B cell (primary cell): ENCODE data around the gene ADD3. TPM values are rescaled to one million over a fixed set of nuclear protein-coding genes. Genes with fewer than 3 reads are reported as not detected.

Experiments
- ATAC-seq: fragments of 200-7000 bp; cut with Tn5 transposase; one replicate; pipeline ENCODE4 v1.10.0; 2021; ENCODE audit warnings: low read depth, mild to moderate bottlenecking, moderate number of reproducible peaks, moderate library complexity
- CTCF ChIA-PET: fragments of 350-600 bp; sonication (Branson Sonifier 250); formaldehyde crosslinking; loops from one replicate; lab custom pipeline; 2021; ENCODE audit warnings: antibody characterized with exemption, inconsistent platforms; lab: Charles Lee
- POLR2A ChIA-PET: fragments of 350-600 bp; sonication (Branson Sonifier 250); formaldehyde crosslinking; loops from one replicate; lab custom pipeline; 2021; ENCODE audit warnings: antibody characterized with exemption; lab: Charles Lee
- DNase-seq: peaks from one replicate; pipeline ENCODE4 v3.0.0; 2013
- H2AFZ ChIP-seq: 2 replicates; pipeline ENCODE4 v1.6.1; 2012; ENCODE audit warnings: mild to moderate bottlenecking, low read depth, low read length; ENCODE audit not compliant: insufficient read depth, poor library complexity, severe bottlenecking
- H3K27ac ChIP-seq, 2 donors: 1 replicate in 1 of 2; 2 replicates in 1 of 2; pipeline ENCODE4 v1.5.1; 2012 to 2013; ENCODE audit warnings: low read length in 2 of 2, mild to moderate bottlenecking in 2 of 2, moderate library complexity in 1 of 2
- H3K27me3 ChIP-seq, 4 experiments: fragments of 200-600 bp in 1 of 4; sonication (generic) in 1 of 4; replicated peaks in 1 of 4; 1 replicate in 2 of 4; 2 replicates in 2 of 4; pipeline versions ENCODE4 v1.6.1 to v1.7.0; 2013 to 2016; ENCODE audit warnings: low read length in 3 of 4, mild to moderate bottlenecking in 2 of 4, mixed read lengths in 1 of 4, moderate library complexity in 1 of 4; ENCODE audit not compliant: insufficient read depth in 4 of 4, control insufficient read depth in 3 of 4; ENCODE audit errors: control extremely low read depth in 1 of 4
- H3K36me3 ChIP-seq, 2 experiments: replicated peaks in 1 of 2; 1 replicate in 1 of 2; 2 replicates in 1 of 2; pipeline versions ENCODE4 v1.6.1 to v1.7.1; 2013; ENCODE audit warnings: low read length in 1 of 2; ENCODE audit not compliant: insufficient read depth in 2 of 2, control insufficient read depth in 1 of 2; ENCODE audit errors: control extremely low read depth in 1 of 2, extremely low read depth in 1 of 2
- H3K4me1 ChIP-seq, 2 donors: fragments of 200-600 bp in 1 of 2; sonication (generic) in 1 of 2; 1 replicate in 1 of 2; 2 replicates in 1 of 2; pipeline versions ENCODE4 v1.5.1 to v1.6.1; 2013 to 2017; ENCODE audit warnings: low read length in 2 of 2; ENCODE audit not compliant: control insufficient read depth in 2 of 2, insufficient read depth in 2 of 2
- H3K4me2 ChIP-seq: replicated peaks from 2 replicates; pipeline ENCODE3; 2012; ENCODE audit warnings: mild to moderate bottlenecking, low read depth, low read length; ENCODE audit not compliant: poor library complexity, severe bottlenecking
- H3K4me3 ChIP-seq, 5 experiments: fragments of 200-600 bp in 1 of 5; sonication (generic) in 1 of 5; 1 replicate in 3 of 5; 2 replicates in 2 of 5; pipeline versions ENCODE4 v1.5.1 to v1.7.0; 2011 to 2016; ENCODE audit warnings: low read length in 4 of 5, mild to moderate bottlenecking in 4 of 5, low read depth in 2 of 5, control low read depth in 1 of 5, moderate library complexity in 1 of 5; ENCODE audit not compliant: insufficient read depth in 1 of 5; ENCODE audit errors: control extremely low read depth in 1 of 5, extremely low read depth in 1 of 5
- H3K79me2 ChIP-seq: fragments of 200-600 bp; sonication (generic); one replicate; pipeline ENCODE4 v1.6.0; 2016; ENCODE audit warnings: low read length; ENCODE audit not compliant: control insufficient read depth, insufficient read depth
- H3K9ac ChIP-seq: fragments of 200-600 bp; sonication (generic); 2 replicates; pipeline ENCODE4 v1.6.1; 2017; ENCODE audit warnings: mild to moderate bottlenecking, low read length, moderate library complexity
- H3K9me3 ChIP-seq, 3 donors: one replicate each; pipeline versions ENCODE4 v1.6.1 to v1.7.1; 2013; ENCODE audit warnings: low read length in 2 of 3; ENCODE audit not compliant: control insufficient read depth in 2 of 3, insufficient read depth in 1 of 3; ENCODE audit errors: control extremely low read depth in 1 of 3
- H4K20me1 ChIP-seq: 2 replicates; pipeline ENCODE4 v1.6.0; 2012; ENCODE audit warnings: mild to moderate bottlenecking, low read length; ENCODE audit not compliant: insufficient read depth, control insufficient read depth, poor library complexity, severe bottlenecking
- H3K27ac Mint-ChIP-seq: one replicate; pipeline ENCODE4 v1.8.0; 2021; ENCODE audit warnings: mixed read lengths
- H3K27me3 Mint-ChIP-seq: one replicate; pipeline ENCODE4 v1.8.0; 2021; ENCODE audit warnings: mixed read lengths
- H3K4me1 Mint-ChIP-seq: one replicate; pipeline ENCODE4 v1.8.0; 2021; ENCODE audit warnings: mixed read lengths
- H3K4me3 Mint-ChIP-seq: one replicate; pipeline ENCODE4 v1.8.0; 2021; ENCODE audit warnings: mixed read lengths
- H3K9me3 Mint-ChIP-seq: one replicate; pipeline ENCODE4 v1.8.0; 2022; ENCODE audit warnings: mixed read lengths; ENCODE audit not compliant: insufficient read depth
- CTCF ChIP-seq: fragments of 200-600 bp; IDR thresholded peaks from one replicate; pipeline ENCODE4 v1.8.0; 2022; ENCODE audit warnings: antibody characterized with exemption, mild to moderate bottlenecking
- EZH2 ChIP-seq: IDR thresholded peaks from 2 replicates; pipeline ENCODE4 v1.6.1; 2012; ENCODE audit warnings: borderline replicate concordance, low read depth, mild to moderate bottlenecking, moderate library complexity, low read length; ENCODE audit not compliant: insufficient read depth, poor library complexity, severe bottlenecking
- WGBS: methylation state at CpG from one replicate; pipeline ENCODE4 v1.1.5; 2013; ENCODE audit warnings: missing lambda C conversion rate; ENCODE audit not compliant: insufficient coverage; 5-methylcytosine and 5-hydroxymethylcytosine counted together
- intact Hi-C: fragments of 100-400 bp; cut with micrococcal nuclease; formaldehyde crosslinking; loops from one replicate; pipeline ENCODE4 v1.10.0; 2022
- polyA plus RNA-seq: library from polyadenylated mRNA; depleted of rRNA; stranded (reverse); fragments of >200 nt; gene quantifications from 2 replicates; pipeline ENCODE4 v1.2.3, GENCODE V29; 2012
- small RNA-seq: library from RNA; depleted of rRNA; stranded (forward); fragments of <200 nt; gene quantifications from one replicate; pipeline ENCODE3, GENCODE V24; 2012; ENCODE audit warnings: low replicate concordance, low read depth; ENCODE audit not compliant: insufficient read length
- total RNA-seq, 2 donors: library from RNA; stranded (reverse); fragments of 120-200 nt in 1 of 2; gene quantifications; 1 replicate in 1 of 2; 2 replicates in 1 of 2; pipeline versions ENCODE4 v1.2.3 to v1.2.4, GENCODE V29; 2013 to 2022

Gene ADD3
- total and polyA plus RNA-seq, 2 donors (not counting 1 experiment from before 2014, with no cell fraction given): 156 to 185 TPM

- Histone ChIP-seq H3K4me1 (no peaks in the 10 kb centered on the region), H3K36me3 (no peaks in the 10 kb centered on the region), H3K4me2 (no peak overlapping the region), H3K9ac (no peak overlapping the region), H3K9me3 (peaks cover 0 to 4% (median 0%) of the 10 kb centered on the region in 3 donors), H3K4me3 (no peak overlapping the region), H2AFZ (no peak overlapping the region), H3K79me2 (no peaks in the 10 kb centered on the region), H3K27me3 (peaks cover 0 to 3% (median under 1%) of the 10 kb centered on the region in 4 experiments), H3K27ac (no peak overlapping the region), H4K20me1 (no peaks in the 10 kb centered on the region)
- no peak for ATAC-seq
- WGBS: 17% methylated on average over 4 of the region's 6 CpGs
- H3K9me3 Mint-ChIP-seq: no peaks in the 10 kb centered on the region
- CTCF ChIA-PET: interaction anchor here (0.6 to 1.4 kb wide), 2 partner anchors 95 to 120 kb away, joined by 3 to 5 read pairs; partner anchors contain the start of gene SMNDC1
- H3K4me1 Mint-ChIP-seq: no peaks in the 10 kb centered on the region
- H3K27ac Mint-ChIP-seq: no peak overlapping the region
- intact Hi-C loops: no loop called here
- peaks cover 12% of the 10 kb centered on the region for H3K27me3 Mint-ChIP-seq
- no peak for DNase-seq
- TF ChIP-seq EZH2 (no peak), CTCF (no peak)
- POLR2A ChIA-PET: no interaction called here
- no peak overlapping the region for H3K4me3 Mint-ChIP-seq
These were observed 176.6 kb downstream of the ADD3 start for GRCh38 chr10:110184398-110184797.

Small RNA genes lying within 50 kb of the gene (small RNA-seq; reads per million reads assigned to genes)
- gene SNRPGP12: not detected

Other genes with a start within 250 kb of the ADD3 start
- 56.1 and 60.6 TPM in 2 replicates for gene XPNPEP1, start 84.5 kb upstream of the ADD3 start, total RNA-seq
- gene XPNPEP1, start 84.5 kb upstream of the ADD3 start, polyA plus RNA-seq: 43.3 and 70.8 TPM in 2 replicates
- 32.4 and 33.2 TPM in 2 replicates for gene MXI1, start 199.6 kb downstream of the ADD3 start, total RNA-seq
- 12.0 and 19.9 TPM in 2 replicates for gene MXI1, start 199.6 kb downstream of the ADD3 start, polyA plus RNA-seq